Body of pancreas (tissue), 4 donors: ENCODE results near the gene ZBTB18.

Experiments
- CTCF ChIP-seq, 7 experiments: fragments of 450-650 bp in 4 of 7; fragments of 200-600 bp in 3 of 7; sonication (generic) in 3 of 7; IDR thresholded peaks; one replicate each; pipeline ENCODE4 v1.5.1; 2016 to 2019; ENCODE audit warnings: antibody characterized with exemption in 7 of 7
- POLR2A ChIP-seq, 3 donors: fragments of 450-650 bp; IDR thresholded peaks; one replicate each; pipeline ENCODE4 v1.6.1; 2016; ENCODE audit warnings: antibody characterized with exemption in 3 of 3, mild to moderate bottlenecking in 2 of 3

GRCh38 chr1:244037252-244037651, 13.8 kb upstream of the ZBTB18 start:
- TF ChIP-seq CTCF (IDR thresholded peaks at IDR 0.05) (no peak), POLR2A (IDR thresholded peaks at IDR 0.05) (no peak)
